Body of pancreas (tissue), 4 donors: ENCODE measurements around the gene CARTPT.

Experiments
- CTCF ChIP-seq, 7 experiments: fragments of 450-650 bp in 4 of 7; fragments of 200-600 bp in 3 of 7; sonication (generic) in 3 of 7; IDR thresholded peaks; one replicate each; pipeline ENCODE4 v1.5.1; 2016 to 2019; ENCODE audit warnings: antibody characterized with exemption in 7 of 7
- POLR2A ChIP-seq, 3 donors: fragments of 450-650 bp; IDR thresholded peaks; one replicate each; pipeline ENCODE4 v1.6.1; 2016; ENCODE audit warnings: antibody characterized with exemption in 3 of 3, mild to moderate bottlenecking in 2 of 3

- TF ChIP-seq CTCF (IDR thresholded peaks at IDR 0.05) (no peak), POLR2A (IDR thresholded peaks at IDR 0.05) (no peak)
Observed at GRCh38 chr5:71727978-71728377, 8.9 kb downstream of the CARTPT start.
